SK-N-DZ (cell line): Measurements from ENCODE around the gene LUZP2.

Experiments used
- DNase-seq: peaks from one replicate; pipeline ENCODE4 v3.0.0-alpha.2; 2015; ENCODE audit warnings: low spot score

Gene LUZP2

GRCh38 chr11:24567380-24567779 lies 70.5 kb downstream of the LUZP2 start:
- DNase-seq = no peak

DNA sequence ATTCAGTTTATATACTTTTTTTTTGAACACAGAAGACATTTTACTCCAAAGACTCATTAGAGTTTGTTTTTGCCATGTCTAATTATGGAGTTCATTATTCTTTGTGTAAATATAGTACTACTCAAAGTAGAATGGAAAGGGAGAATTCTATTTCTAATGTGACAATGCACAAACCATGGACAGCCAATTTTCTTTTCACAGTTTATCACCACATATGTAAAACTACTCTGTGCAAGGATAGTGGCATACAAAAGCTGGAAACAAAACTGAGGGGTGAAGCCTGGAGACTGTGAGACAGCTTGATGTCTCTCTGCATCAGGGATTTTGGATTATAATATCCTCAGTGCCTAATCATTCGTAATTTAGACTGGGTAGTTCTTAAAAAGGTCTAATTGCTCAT lies 75.5 kb downstream of the LUZP2 start:
- DNase-seq = no peak

- no peak for DNase-seq
Measured at GRCh38 chr11:24574461-24574860, 77.6 kb downstream of the LUZP2 start.

GRCh38 chr11:24575392-24575791 lies 78.5 kb downstream of the LUZP2 start:
- no peak for DNase-seq

DNA sequence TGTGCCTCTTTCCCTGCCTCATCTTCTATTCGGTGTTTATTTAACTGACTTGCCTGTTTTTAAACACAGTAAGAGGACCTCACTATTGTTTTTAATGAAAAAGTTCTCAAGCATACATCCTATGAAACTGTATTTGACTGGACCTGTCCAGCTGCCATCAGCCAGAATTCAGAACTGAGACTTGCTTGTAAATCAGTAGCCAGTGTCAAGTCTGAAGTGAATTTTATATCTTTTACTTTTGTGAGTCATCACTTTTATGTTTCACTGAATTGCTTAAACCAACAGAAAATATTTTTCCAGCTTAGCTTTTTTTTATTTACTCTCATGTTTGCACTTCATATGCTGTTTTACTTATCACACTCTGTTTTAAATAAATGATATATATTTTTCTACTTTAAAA lies 88.3 kb downstream of the LUZP2 start:
- no peak for DNase-seq

DNA sequence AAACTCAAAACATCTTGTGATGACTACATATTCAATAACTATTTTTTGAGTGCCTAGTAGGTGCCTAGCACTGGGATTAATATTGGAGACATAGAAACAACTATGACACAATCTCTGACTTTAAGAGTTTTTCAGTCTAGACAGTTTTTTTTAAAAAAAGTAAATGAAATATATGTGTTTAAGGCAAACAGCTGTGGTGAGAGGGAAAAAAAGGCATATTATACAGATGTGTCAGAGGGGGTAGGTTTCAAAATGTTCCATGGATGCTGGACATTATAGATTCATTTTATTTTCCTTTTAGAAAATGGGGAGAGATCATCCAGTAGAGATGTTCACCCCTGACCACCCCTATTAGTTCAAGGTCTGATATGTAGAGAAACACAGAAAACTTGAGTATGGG lies 90.8 kb downstream of the LUZP2 start:
- no peak for DNase-seq

GRCh38 chr11:24588081-24588480 lies 91.2 kb downstream of the LUZP2 start:
- DNase-seq = no peak

DNA sequence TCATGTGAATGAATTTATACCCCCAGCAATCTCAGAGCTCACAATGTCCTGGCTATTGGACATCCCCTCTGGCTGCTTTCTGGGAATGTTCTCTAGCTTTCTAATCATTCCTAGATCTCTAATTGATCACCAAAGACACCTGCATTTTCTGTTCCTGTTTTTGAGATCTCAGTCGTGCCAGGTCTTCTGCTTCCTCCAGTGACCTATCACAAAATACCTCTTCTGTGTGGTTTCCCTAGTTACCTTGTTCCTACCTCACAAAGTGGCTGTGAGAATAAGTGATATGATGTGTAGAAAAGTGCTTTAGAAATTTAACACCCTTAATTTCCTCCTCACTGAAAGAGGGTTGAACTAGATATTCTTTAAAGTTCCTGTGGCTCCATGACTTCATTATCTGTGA lies 92.2 kb downstream of the LUZP2 start:
- no peak for DNase-seq

- DNase-seq = no peak
Measured at GRCh38 chr11:24591283-24591682, 94.4 kb downstream of the LUZP2 start.

- DNase-seq = no peak
Measured at GRCh38 chr11:24592360-24592759, 95.5 kb downstream of the LUZP2 start.

- DNase-seq = no peak
Measured at GRCh38 chr11:24593332-24593731, 96.5 kb downstream of the LUZP2 start.

DNA sequence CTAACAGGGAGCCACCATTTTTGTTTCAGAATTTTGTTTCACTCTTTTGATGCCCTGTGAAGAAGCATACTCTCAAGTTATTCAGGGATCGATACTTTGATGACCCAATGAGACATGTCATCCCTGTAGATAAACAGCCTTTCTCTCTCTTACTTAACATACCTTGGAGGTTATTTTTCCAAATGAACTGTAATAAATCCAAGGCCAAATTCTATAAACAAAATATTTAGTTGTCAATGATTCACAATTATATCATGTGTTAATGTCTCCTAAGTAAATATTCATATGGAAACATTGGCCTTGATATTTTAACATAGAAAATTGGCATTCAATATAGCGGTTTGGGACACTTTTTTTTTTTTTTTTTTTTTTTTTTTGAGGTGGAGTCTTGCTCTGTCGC lies 97.5 kb downstream of the LUZP2 start:
- no peak for DNase-seq

DNA sequence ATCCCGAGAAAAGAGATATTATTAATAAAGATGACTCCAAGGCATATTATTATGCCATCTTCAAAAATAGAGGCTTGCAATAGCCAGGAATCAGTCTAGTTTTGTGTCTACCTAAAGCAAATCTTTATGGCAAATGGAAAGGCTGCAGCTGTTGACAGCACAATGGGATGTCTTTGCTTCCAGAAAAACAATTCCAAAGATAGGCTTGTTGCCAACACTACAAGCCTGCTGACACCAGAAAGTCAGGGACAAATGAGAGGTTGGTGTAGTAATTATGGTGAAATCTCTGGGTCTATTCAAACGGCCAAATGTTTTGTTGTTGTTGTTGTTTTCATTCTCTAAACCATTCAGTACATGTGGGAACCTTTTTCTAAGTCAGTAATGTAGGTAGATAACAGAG lies 101.8 kb downstream of the LUZP2 start:
- peak; percentile 11 for DNase-seq

DNA sequence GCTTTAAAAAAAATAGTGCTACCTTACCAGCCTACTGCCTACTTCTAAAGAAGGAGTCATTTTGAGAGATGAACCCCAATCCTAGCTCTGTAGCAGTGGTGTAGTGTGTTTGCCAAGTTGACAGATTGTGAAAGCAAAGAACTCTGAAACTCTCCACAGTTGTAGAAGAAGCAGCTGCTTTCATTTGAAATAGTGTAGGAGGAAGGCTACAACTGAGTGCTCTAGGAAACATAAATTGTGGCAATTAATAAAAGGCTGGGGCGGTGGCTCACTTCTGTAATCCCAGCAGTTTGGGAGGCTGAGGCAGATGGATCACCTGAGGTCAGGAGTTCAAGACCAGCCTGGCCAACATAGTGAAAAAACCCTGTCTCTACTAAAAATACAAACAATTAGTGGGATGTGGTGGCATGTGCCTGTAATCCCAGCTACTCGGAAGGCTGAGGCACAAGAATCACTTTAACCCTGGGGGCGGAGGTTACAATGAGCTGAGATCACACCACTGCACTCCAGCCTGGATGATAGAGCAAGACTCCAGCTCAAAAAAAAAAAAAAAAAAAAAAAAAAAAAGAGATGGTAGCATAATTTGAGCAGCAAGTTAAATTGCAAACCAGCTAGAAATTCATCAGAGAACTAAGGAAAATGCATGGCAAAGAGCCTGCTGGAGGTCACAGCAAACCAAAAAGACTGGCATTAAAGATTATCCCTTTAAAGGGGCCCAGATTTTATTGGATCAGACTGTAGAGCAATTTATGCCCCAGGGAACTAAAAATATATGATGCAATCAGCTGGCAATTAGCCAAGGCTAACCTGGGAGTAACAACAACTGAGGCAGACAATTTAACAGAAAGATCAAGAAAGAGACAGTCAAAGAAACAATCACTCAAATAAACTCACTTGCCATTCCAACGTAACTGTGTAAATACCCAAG lies 112.6 kb downstream of the LUZP2 start:
- no peak for DNase-seq

GRCh38 chr11:24615451-24616160 lies 118.8 kb downstream of the LUZP2 start:
- DNase-seq = no peak

DNA sequence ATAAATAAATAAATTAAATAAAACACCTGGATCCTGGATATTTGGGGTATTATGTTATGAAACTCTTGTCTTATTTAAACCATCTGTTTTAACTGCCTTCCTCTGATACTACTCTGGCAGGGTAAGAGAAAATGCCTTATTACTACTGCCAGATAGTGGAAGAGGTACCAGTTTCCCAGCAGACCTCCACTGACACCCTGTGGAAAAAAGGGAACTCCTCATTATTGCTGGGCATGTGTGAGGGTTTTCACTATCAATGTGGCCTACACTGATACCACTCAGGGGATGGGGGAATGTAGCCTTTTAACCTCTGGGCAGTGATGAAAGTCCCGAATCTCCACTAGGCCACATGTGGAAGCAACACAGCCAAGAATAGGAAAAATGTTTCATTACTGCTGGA lies 121.0 kb downstream of the LUZP2 start:
- DNase-seq = no peak

GRCh38 chr11:24619900-24620299 lies 123.0 kb downstream of the LUZP2 start:
- no peak for DNase-seq

DNA sequence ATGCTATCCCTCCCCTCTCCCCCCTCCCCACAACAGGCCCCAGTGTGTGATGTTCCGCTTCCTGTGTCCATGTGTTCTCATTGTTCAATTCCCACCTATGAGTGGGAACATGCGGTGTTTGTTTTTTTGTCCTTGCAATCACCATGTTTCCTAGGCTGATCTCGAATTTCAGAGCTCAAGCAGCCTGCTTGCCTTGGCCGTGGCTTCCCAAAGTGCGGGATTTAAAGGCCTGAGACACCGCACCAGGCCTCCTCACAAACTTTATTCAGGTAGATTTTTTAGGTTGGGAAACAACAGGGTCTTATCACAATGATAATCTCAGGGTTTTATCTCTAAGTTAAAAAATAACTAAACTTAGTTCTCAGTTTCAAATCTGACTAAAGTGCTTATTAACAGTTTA lies 125.4 kb downstream of the LUZP2 start:
- no peak for DNase-seq

GRCh38 chr11:24623121-24623520 lies 126.3 kb downstream of the LUZP2 start:
- DNase-seq = no peak

DNA sequence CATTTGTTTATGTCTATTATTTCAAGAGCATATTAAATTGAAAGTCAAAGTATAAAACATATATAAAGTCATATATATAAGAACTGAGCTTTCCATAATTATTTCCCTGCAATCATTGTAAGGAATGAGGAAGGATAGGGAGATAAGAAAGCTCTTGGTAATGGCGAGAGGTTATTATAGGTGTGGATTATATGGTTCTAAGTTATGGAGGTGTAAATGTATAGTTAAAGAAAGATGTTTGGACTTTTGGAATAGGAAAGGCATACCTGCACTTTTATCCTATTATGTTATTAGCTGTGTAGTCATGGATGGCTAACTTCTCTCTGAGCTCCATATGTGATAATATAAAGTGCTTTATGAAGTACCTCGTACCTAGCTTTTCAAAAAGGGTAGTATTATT lies 127.6 kb downstream of the LUZP2 start:
- no peak for DNase-seq

GRCh38 chr11:24625975-24626374 lies 129.1 kb downstream of the LUZP2 start:
- DNase-seq = no peak

DNA sequence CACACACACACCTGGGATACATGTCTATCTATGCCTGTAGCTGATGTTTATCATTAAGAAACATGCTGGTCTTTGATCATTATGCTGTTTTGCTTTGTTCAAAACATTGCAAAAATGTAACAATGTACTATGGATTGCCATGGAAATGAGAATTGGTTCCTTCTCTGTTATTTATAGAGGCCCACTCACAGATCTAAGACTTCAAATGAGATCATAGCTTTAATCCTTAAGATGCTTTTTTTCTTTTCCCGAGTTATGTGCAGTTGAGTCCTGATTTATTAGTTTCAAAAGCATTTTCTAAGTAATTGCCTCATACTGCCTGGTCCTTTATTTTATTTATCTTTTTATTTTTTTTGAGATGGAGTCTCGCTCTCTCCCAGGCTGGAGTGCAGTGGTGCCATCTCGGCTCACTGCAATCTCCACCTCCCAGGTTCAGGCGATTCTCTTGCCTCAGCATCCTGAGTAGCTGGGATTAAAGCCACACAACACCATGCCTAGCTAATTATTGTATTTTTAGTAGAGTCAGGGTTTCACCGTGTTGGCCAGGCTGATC lies 131.4 kb downstream of the LUZP2 start:
- no peak for DNase-seq
